GM19455 (cell line): Measurements from ENCODE around the gene XG.
A peak's percentile ranks its signal among the peaks of the same experiment; 100 is the strongest.
"Not testable (repeated sequence)": the region's sequence is repeated elsewhere in the genome, so short reads cannot be mapped to it uniquely, and the experiment has no call there.

Source experiments
- ATAC-seq: cut with Tn5 transposase; IDR thresholded peaks from one replicate; pipeline ENCODE4 v1.9.1; 2021; ENCODE audit not compliant: unreplicated experiment

Gene XG

GRCh38 chrX:2751874-2752300 lies at the start of gene XG:
Gene XG, plus strand, starts transcription at chrX:2752040. Its CDS starts 235 bp downstream, at chrX:2752275.
- not testable (repeated sequence) for ATAC-seq

- ATAC-seq = no peak
Measured at GRCh38 chrX:2703991-2704369, 47.9 kb upstream of the XG start.

- ATAC-seq = no peak
Measured at GRCh38 chrX:2705046-2705832, 46.6 kb upstream of the XG start.

- ATAC-seq = peak; percentile 96
Measured at GRCh38 chrX:2707334-2707760, 44.5 kb upstream of the XG start.

- ATAC-seq = no peak
Measured at GRCh38 chrX:2708021-2708420, 43.8 kb upstream of the XG start.

- no peak for ATAC-seq
Measured at GRCh38 chrX:2708592-2709188, 43.1 kb upstream of the XG start.

GRCh38 chrX:2709556-2709955 lies 42.3 kb upstream of the XG start:
- no peak for ATAC-seq

- ATAC-seq = no peak
Measured at GRCh38 chrX:2710041-2710840, 41.6 kb upstream of the XG start.

- no peak for ATAC-seq
Measured at GRCh38 chrX:2711441-2711840, 40.4 kb upstream of the XG start.

- no peak for ATAC-seq
Measured at GRCh38 chrX:2712428-2712827, 39.4 kb upstream of the XG start.

GRCh38 chrX:2712890-2713840 lies 38.7 kb upstream of the XG start:
- no peak for ATAC-seq

GRCh38 chrX:2714551-2714950 lies 37.3 kb upstream of the XG start:
- ATAC-seq = no peak

GRCh38 chrX:2715066-2715600 lies 36.7 kb upstream of the XG start:
- ATAC-seq = no peak

GRCh38 chrX:2717312-2717711 lies 34.5 kb upstream of the XG start:
- ATAC-seq = no peak

- ATAC-seq = no peak
Measured at GRCh38 chrX:2718821-2719220, 33.0 kb upstream of the XG start.

GRCh38 chrX:2719774-2720447 lies 31.9 kb upstream of the XG start:
- ATAC-seq = no peak

GRCh38 chrX:2723286-2723879 lies 28.5 kb upstream of the XG start:
- ATAC-seq = no peak

- not testable (repeated sequence) for ATAC-seq
Measured at GRCh38 chrX:2727264-2727663, 24.6 kb upstream of the XG start.

- no peak for ATAC-seq
Measured at GRCh38 chrX:2732076-2732475, 19.8 kb upstream of the XG start.
